DMS53 treated with DMSO at 0.1 percent for 48 hours (cell line): ENCODE results near the gene MUC3A.

Experiments
- DNase-seq: peaks from one replicate; lab custom pipeline; 2025; ENCODE audit not compliant: unreplicated experiment; lab: John Stamatoyannopoulos, UW

MUC3A gene

GRCh38 chr7:100946766-100947365 lies 2.5 kb upstream of the MUC3A start:
- no peak for DNase-seq

DNA sequence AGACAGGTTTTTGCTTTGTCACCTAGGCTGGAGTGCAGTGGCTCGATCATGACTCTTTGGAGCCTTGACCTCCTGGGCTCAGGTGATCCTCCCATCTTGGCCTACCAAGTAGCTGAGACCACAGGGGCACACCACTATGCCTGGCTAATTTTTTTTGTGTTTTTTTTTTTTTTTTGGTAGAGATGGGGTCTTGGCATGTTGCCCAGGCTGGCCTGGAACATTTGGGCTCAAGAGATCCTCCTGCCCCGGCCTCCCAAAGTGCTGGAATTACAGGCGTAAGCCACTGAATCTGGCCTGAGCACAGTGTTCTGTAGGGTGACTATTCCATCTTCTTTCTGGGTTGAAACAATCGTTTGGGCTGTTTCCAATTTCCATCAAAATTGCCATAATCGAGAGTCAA lies 1.5 kb upstream of the MUC3A start:
- DNase-seq, result no peak

- DNase-seq, result no peak
These were observed 654 bp downstream of the MUC3A start for GRCh38 chr7:100949933-100950443.

DNA sequence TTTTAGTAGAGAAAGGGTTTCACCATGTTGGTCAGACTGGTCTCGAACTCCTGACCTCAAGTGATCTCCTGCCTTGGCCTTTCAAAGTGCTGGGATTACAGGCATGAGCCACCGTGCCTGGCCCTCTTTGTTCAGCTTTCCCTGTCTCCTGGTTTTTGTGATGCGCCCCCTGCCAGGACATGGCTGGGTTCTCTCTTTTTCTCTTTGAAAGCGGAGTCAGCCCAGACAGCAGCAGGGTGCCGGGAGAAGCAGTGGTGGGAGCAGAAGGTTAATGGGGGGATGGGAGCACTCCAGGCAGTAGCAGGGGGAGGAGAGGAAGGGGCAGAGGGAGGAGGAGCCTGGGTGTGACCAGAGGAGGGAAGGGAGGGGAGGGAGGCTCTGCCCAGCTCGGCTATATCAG lies 1.8 kb downstream of the MUC3A start:
- DNase-seq, result no peak

GRCh38 chr7:100951888-100952560 lies 2.7 kb downstream of the MUC3A start:
- DNase-seq, result no peak

- no peak for DNase-seq
These were observed 3.3 kb downstream of the MUC3A start for GRCh38 chr7:100952641-100953040.

DNA sequence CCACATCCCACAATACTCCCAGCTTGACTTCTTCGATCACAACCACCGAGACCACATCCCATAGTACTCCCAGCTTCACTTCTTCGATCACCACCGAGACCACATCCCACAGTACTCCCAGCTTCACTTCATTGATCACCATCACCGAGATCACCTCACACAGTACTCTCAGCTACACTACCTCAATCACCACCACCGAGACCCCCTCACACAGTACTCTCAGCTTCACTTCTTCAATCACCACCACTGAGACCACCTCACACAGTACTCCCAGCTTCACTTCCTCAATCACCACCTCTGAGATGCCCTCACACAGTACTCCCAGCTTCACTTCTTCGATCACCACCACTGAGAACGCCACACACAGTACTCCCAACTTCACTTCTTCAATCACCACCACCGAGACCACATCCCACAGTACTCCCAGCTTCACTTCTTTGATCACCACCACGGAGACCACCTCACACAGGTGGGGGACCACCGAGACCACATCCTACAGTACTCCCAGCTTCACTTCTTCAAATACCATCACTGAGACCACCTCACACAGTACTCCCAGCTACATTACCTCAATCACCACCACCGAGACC lies 8.6 kb downstream of the MUC3A start:
- no peak for DNase-seq

GRCh38 chr7:100959894-100960293 lies 10.6 kb downstream of the MUC3A start:
- no peak for DNase-seq

DNA sequence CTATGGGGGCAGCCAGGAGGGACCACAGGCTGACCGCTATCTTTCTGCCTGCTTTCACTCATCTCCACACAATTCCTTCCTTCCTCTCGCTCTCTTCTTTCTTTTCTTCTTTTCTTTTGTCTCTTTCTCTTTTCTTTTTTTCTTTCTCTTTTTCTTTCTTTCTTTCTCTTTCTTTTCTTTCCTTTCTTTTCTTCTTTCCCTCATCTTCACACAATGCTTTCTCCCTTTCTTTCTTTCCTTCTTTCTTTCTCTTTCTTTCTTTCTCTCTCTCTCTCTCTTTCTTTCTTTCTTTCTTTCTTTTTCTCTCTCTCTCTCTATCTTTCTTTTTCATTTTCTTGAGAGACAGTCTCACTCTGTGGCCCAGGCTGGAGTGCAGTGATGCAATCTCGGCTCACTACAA lies 13.2 kb downstream of the MUC3A start:
- no peak for DNase-seq

- DNase-seq, result no peak
These were observed 14.1 kb downstream of the MUC3A start for GRCh38 chr7:100963386-100963785.

GRCh38 chr7:100963874-100964273 lies 14.5 kb downstream of the MUC3A start:
- DNase-seq, result no peak

DNA sequence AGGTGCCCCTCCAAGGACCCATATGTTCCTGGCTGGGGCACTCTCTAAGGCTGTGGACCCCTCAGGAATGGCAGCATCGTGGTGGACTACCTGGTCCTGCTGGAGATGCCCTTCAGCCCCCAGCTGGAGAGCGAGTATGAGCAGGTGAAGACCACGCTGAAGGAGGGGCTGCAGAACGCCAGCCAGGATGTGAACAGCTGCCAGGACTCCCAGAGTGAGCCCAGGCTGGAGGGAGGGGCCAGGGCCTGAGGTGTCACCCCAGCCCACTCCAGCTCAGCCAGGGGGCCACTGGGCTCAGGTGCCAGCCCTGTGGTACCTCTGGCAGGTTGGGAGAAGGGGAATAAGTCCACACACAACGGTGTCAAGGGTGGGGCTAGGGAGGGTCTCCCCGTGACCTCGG lies 15.3 kb downstream of the MUC3A start:
- DNase-seq, result no peak

- DNase-seq, result no peak
These were observed 15.8 kb downstream of the MUC3A start for GRCh38 chr7:100965045-100965722.

DNA sequence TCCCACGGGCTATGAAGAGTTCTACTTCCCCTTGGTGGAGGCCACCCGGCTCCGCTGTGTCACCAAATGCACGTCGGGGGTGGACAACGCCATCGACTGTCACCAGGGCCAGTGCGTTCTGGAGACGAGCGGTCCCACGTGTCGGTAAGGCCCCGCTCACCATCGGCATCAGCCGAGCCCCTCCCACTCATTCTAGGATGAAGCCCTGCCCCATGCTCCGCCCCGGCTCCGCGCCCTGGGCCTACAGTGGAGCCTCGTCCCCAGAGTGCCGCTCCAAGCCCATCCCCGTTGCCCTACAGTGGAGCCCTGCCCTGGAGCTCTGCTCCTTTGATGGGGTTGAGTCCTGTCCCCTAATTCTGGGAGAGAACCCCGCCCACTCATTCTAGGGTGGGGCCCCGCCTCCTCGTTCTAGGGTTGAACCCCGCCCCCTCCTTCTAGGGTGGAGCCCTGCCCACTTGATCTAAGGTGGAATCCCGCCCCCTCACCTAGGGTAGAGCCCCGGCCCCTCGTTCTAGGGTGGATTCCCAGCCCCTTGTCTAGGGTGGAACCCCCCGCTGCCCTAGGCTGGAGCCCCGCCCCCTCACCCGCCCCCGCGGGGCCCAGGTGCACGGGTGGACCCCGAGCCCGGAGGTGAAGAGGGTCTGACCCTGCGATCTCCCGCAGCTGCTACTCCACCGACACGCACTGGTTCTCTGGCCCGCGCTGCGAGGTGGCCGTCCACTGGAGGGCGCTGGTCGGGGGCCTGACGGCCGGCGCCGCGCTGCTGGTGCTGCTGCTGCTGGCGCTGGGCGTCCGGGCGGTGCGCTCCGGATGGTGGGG lies 16.6 kb downstream of the MUC3A start:
- no peak for DNase-seq

GRCh38 chr7:100966542-100967291 lies 17.4 kb downstream of the MUC3A start:
- no peak for DNase-seq

GRCh38 chr7:100967292-100967863 lies 18.0 kb downstream of the MUC3A start:
- DNase-seq, result no peak

DNA sequence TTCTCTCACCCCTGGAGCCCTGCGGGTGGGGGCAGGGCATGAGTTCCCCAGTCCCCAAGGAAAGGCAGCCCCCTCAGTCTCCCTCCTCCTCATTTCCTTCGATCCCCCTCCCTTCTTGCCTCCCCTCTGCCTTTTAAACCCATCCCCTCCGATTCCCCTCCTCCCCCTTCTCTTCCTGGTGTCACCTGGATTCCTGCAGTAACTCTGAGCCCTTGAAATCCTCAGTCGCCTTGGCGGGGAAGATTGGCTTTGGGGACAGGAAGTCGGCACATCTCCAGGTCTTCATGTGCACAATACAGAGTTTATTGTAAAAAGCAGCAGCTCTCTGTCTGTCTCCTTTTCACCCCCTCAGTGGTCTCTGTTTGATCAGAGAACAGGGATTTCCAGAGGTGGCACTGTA lies 18.7 kb downstream of the MUC3A start:
- no peak for DNase-seq

DNA sequence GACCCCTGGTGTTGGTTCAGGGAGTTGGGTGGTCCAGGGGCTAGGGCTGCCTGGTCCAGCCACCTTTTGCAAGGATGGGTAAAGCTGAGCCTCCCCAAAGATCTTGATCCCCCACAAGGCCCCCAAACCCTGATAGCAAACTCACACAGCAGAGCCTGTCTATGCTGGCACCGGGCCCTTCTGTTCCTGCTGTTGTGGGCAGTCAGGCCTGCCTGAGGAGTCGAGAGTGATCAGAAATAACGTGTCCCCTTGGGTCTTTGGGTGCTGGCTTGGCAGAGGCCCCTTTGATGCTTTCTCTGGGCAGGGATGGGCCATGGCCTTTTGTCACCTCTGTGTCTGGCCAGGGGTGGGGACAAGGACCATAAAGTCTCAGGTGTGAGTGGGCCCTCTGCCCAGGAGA lies 19.3 kb downstream of the MUC3A start:
- DNase-seq, result no peak

- no peak for DNase-seq
These were observed 19.8 kb downstream of the MUC3A start, which contains the start of gene MUC12 for GRCh38 chr7:100969066-100969615. Gene MUC12 (plus strand): TSS chr7:100969565. CDS start chr7:100969623, 58 bp downstream.
